ENCODE measurements around the gene MYOM3.

The MYOM3 gene

DNA sequence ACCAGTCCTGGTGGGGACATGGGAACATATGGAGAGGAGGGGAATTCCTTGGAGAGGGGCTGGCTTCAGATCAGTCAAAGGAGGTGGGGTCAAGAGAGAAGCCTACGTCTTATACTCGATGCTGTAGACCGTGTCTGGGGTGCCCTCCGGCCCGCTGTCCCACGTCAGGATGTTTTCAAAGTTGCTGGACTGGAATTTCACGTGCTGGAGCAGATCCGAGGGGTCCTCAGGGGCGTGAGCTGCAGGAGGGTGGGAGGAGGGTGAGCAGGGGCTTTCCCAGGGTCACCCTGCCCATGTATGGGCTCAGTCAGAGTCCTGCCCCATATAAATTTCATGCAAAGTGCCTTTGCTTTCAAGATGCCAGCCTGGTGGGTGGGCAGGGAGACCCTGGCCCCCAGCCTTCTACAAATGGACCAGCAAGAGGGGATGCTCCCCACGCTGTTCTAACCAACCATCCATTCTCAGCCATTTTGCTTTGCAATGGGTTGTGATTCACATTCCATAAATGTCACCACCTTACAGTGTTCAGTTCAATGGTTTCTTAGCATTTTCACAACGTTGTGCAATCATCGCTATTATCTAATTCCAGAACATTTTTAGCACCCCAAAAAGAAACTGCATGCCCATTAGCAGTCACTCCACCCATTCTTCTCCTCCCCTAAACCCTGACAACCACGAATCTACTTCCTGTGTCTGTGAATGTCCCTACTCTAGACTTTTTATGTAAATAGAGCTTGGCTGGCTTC is 26.7 kb upstream of the MYOM3 start:
- no peak overlapping the region for H3K4me3 ChIP-seq (ENCODE audit: low read depth, low read length)
- TF ChIP-seq, protein P1, sequence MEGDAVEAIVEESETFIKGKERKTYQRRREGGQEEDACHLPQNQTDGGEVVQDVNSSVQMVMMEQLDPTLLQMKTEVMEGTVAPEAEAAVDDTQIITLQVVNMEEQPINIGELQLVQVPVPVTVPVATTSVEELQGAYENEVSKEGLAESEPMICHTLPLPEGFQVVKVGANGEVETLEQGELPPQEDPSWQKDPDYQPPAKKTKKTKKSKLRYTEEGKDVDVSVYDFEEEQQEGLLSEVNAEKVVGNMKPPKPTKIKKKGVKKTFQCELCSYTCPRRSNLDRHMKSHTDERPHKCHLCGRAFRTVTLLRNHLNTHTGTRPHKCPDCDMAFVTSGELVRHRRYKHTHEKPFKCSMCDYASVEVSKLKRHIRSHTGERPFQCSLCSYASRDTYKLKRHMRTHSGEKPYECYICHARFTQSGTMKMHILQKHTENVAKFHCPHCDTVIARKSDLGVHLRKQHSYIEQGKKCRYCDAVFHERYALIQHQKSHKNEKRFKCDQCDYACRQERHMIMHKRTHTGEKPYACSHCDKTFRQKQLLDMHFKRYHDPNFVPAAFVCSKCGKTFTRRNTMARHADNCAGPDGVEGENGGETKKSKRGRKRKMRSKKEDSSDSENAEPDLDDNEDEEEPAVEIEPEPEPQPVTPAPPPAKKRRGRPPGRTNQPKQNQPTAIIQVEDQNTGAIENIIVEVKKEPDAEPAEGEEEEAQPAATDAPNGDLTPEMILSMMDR (IDR thresholded peaks at IDR 0.05; ENCODE audit: low read depth, low read length, missing control alignments), result no peak
- in situ Hi-C loops (cut with HindIII; ENCODE audit: low sequenced_read_pairs), result loop anchor here (5.0 kb wide), 1 partner anchor 51 kb away; no protein-coding TSS in a partner anchor
- no peak for DNase-seq (ENCODE audit: low read depth)

DNA sequence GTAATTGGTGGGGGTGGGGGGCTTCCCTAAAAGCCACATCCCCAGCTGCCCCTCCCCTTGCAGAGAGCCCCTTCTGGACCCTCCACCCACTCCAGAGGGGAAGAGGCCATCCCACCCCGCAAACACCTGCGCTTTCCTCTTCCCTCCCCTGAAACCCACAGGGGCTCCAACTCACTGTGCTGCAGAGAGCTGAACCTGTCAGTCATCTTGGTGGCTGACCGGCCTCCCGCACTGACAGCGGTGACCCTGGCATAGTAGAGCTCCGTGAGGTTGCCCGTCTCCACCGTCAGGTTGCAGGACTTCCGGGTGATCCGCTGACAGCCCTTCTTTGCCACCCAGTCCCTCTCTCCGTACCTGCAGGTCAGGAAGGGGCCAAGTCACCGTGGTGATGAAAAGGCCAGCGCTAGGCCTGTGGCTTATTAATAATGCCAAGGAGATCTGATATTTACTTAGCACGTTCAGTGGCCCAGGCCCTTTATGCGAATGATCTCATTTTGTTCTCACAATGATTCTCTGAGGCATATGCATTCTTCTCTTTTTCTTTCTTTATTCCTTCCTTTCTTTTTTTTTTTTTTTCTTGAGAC is 25.1 kb upstream of the MYOM3 start:
- no peak overlapping the region for H3K4me3 ChIP-seq (ENCODE audit: low read depth, low read length)
- no peak for DNase-seq (ENCODE audit: low read depth)
- in situ Hi-C loops (cut with HindIII; ENCODE audit: low sequenced_read_pairs), result loop anchor here (5.0 kb wide), 1 partner anchor 50 kb away; no protein-coding TSS in a partner anchor
- TF ChIP-seq, protein P1 (IDR thresholded peaks at IDR 0.05; ENCODE audit: low read depth, low read length, missing control alignments), result no peak

DNA sequence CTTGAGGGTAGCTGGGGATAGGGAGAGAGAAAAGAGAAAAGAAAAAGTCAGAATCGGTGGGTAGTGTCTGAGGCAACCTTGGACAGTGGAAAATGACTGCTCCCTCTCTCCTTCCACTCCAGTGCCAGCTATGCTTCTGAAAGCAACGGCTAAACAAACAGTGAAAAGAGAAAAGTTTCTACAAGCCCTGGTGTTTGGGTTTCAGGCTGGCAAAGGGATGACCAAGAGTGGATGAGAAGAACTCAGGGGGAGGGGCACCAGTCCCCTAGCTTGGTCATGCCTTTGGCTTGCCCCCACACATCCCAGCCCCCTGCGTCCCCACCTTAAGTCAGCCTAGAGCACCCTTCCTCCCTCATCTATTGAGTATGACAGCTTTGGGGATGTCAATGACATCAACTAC is 22.4 kb upstream of the MYOM3 start:
- no peak for DNase-seq (ENCODE audit: low read depth)
- TF ChIP-seq, protein P1 (IDR thresholded peaks at IDR 0.05; ENCODE audit: low read depth, low read length, missing control alignments), result no peak
- in situ Hi-C loops (cut with HindIII; ENCODE audit: low sequenced_read_pairs), result no loop called here
- H3K4me3 ChIP-seq (ENCODE audit: low read depth, low read length), result no peak overlapping the region

DNA sequence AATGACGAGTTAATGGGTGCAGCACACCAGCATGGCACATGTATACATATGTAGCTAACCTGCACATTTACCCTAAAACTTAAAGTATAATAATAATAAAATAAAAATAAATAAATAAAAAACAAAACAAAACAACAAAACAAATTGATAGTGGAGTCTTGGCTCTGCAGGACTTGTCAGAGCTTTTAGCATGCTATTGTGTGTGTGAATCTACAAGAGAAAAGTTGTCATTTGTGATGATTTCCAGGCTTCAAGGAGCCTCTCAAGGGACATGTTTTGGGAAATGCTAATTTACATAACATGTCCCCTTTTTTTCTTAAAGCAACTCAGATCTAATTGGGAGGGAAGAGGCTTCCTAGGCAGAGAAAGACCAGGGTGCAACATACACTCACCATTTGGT is 21.9 kb upstream of the MYOM3 start:
- no peak for DNase-seq (ENCODE audit: low read depth)
- in situ Hi-C loops (cut with HindIII; ENCODE audit: low sequenced_read_pairs), result no loop called here
- TF ChIP-seq, protein P1 (IDR thresholded peaks at IDR 0.05; ENCODE audit: low read depth, low read length, missing control alignments), result no peak
- no peak overlapping the region for H3K4me3 ChIP-seq (ENCODE audit: low read depth, low read length)

DNA sequence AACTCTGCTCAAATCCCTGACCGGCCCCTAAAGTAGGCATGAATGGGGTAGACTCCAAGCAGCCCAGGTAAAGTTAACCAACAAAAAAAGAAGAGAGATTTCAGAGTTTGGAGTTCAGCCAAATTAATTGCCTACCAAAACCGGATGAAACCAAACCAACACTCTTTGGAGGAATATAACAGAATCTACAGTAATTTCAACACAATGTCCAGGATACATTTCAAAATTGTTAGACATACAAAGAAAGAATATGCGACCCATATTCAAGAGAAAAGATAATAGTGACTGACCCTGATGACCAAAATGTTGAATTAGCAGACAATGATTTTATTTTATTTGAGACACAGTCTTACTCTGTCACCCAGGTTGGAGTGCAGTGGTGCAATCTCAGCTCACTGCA is 18.4 kb upstream of the MYOM3 start:
- in situ Hi-C loops (cut with HindIII; ENCODE audit: low sequenced_read_pairs), result no loop called here
- H3K4me3 ChIP-seq (ENCODE audit: low read depth, low read length), result no peak overlapping the region
- TF ChIP-seq, protein P1 (IDR thresholded peaks at IDR 0.05; ENCODE audit: low read depth, low read length, missing control alignments), result no peak
- DNase-seq (ENCODE audit: low read depth), result no peak

DNA sequence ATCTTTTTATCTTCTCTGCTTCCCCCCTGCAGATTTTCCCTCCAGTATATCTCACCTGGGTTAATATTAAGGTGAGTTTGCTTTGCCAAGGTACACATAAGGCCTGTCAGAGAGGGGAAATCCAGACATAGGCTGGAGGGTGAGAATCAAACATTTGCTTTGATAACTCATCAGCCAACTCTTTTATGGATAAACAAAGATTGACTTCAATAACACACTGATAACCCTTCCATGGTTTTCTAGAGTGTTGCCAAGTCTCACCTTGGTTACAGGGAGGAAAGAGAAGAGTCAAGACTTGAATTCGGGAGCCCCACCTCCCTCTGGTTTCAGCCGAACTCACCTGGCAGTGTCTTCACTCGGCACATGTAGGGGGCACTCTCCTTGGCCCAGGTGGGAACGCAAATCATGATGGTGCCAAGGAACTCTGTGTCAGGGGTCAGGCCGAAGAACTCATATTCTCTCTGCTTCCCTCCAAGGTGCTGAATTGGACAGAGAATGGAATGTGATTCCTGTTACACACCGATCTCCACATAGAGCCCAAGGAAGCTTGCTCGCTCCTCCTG is 15.9 kb upstream of the MYOM3 start:
- H3K4me3 ChIP-seq (ENCODE audit: low read depth, low read length), result no peak overlapping the region
- TF ChIP-seq, protein P1 (IDR thresholded peaks at IDR 0.05; ENCODE audit: low read depth, low read length, missing control alignments), result no peak
- in situ Hi-C loops (cut with HindIII; ENCODE audit: low sequenced_read_pairs), result no loop called here
- DNase-seq (ENCODE audit: low read depth), result no peak
